Gastrocnemius medialis (tissue), 4 donors: ENCODE measurements around the gene HCFC2. TPM values are rescaled to one million over a fixed set of nuclear protein-coding genes. Genes with fewer than 3 reads are reported as not detected.

ENCODE experiments used
- ATAC-seq, 2 donors: fragments of 150-250 bp; one replicate each; pipeline ENCODE4 v1.9.1; 2016
- DNase-seq, 2 donors: peaks; one replicate each; pipeline ENCODE4 v3.0.0-alpha.2; 2019
- H3K27ac ChIP-seq, 4 donors: fragments of 200-600 bp; sonication (generic); 1 replicate in 1 of 4; 2 replicates in 3 of 4; pipeline ENCODE4 v1.5.1; 2016 to 2018; ENCODE audit warnings: mild to moderate bottlenecking in 2 of 4, moderate library complexity in 1 of 4
- H3K27me3 ChIP-seq, 3 donors: fragments of 200-600 bp; sonication (generic) in 2 of 3; 1 replicate in 1 of 3; 2 replicates in 2 of 3; pipeline versions ENCODE4 v1.5.1 to v1.6.0; 2016 to 2019; ENCODE audit warnings: mild to moderate bottlenecking in 1 of 3, moderate library complexity in 1 of 3
- H3K36me3 ChIP-seq, 2 donors: fragments of 200-600 bp; sonication (generic) in 1 of 2; one replicate each; pipeline ENCODE4 v1.5.1; 2017 to 2018
- H3K4me1 ChIP-seq, 2 donors: fragments of 200-600 bp; sonication (generic) in 1 of 2; one replicate each; pipeline ENCODE4 v1.5.1; 2016 to 2017; ENCODE audit warnings: mild to moderate bottlenecking in 2 of 2
- H3K4me3 ChIP-seq, 4 donors: fragments of 200-600 bp; sonication (generic) in 3 of 4; 1 replicate in 1 of 4; 2 replicates in 3 of 4; pipeline ENCODE4 v1.5.1; 2016 to 2019; ENCODE audit warnings: mild to moderate bottlenecking in 2 of 4
- H3K9me3 ChIP-seq, 3 donors: fragments of 200-600 bp; sonication (generic) in 2 of 3; 1 replicate in 1 of 3; 2 replicates in 2 of 3; pipeline ENCODE4 v1.5.1; 2016 to 2019
- CTCF ChIP-seq, 5 experiments: fragments of 450-650 bp in 3 of 5; fragments of 200-600 bp in 2 of 5; sonication (generic) in 2 of 5; IDR thresholded peaks in 4 of 5; conservative IDR thresholded peaks in 1 of 5; 1 replicate in 4 of 5; 2 replicates in 1 of 5; pipeline ENCODE4 v1.5.1; 2016 to 2019; ENCODE audit warnings: antibody characterized with exemption in 5 of 5, mild to moderate bottlenecking in 3 of 5, moderate library complexity in 3 of 5
- POLR2A ChIP-seq, 2 donors: fragments of 450-650 bp; IDR thresholded peaks; one replicate each; pipeline ENCODE4 v1.6.1; 2017; ENCODE audit warnings: antibody characterized with exemption in 2 of 2, mild to moderate bottlenecking in 2 of 2, moderate library complexity in 2 of 2
- in situ Hi-C, 4 donors: fragments of 200-750 bp; cut with MboI; loops; one replicate each; pipeline versions ENCODE4 v1.15.0 to v1.8.0; 2017; ENCODE audit warnings: low sequenced_read_pairs in 4 of 4
- intact Hi-C: fragments of 100-400 bp; cut with DNase I; formaldehyde crosslinking; loops from one replicate; pipeline ENCODE4 v1.15.1; 2023; ENCODE audit warnings: low total_unique reads
- total RNA-seq, 4 donors: library from RNA; depleted of rRNA; stranded (reverse); fragments of >200 nt; gene quantifications; one replicate each; pipeline versions ENCODE4 v1.1.0 to v1.2.3, GENCODE V29; 2016

The HCFC2 gene
- total RNA-seq, 4 donors from 2014 or later, result 19.4 to 27.7 (median 21.8) TPM

GRCh38 chr12:104152685-104153241 lies 88.4 kb downstream of the HCFC2 start:
- no peaks in the 10 kb centered on the region for H3K36me3 ChIP-seq
- H3K27ac ChIP-seq, result no peak overlapping the region
- H3K27me3 ChIP-seq, result no peaks in the 10 kb centered on the region
- H3K4me3 ChIP-seq, result no peak overlapping the region
- no peak for DNase-seq
- H3K4me1 ChIP-seq, result no peaks in the 10 kb centered on the region
- TF ChIP-seq CTCF (IDR thresholded peaks at IDR 0.05 in 4 of 5, conservative IDR thresholded peaks at IDR 0.05 in 1 of 5) (no peak), POLR2A (IDR thresholded peaks at IDR 0.05) (no peak)
- H3K9me3 ChIP-seq, result no peaks in the 10 kb centered on the region
- intact Hi-C loops, result no loop called here
- no peak for ATAC-seq
- in situ Hi-C loops, result no loop called here

GRCh38 chr12:104154286-104154685 lies 90.0 kb downstream of the HCFC2 start:
- no peaks in the 10 kb centered on the region for H3K4me1 ChIP-seq
- no peaks in the 10 kb centered on the region for H3K27me3 ChIP-seq
- ATAC-seq (no peak), DNase-seq (no peak)
- H3K9me3 ChIP-seq, result no peaks in the 10 kb centered on the region
- TF ChIP-seq POLR2A (IDR thresholded peaks at IDR 0.05) (no peak), CTCF (IDR thresholded peaks at IDR 0.05 in 4 of 5, conservative IDR thresholded peaks at IDR 0.05 in 1 of 5) (no peak)
- intact Hi-C loops, result no loop called here
- no peak overlapping the region for H3K4me3 ChIP-seq
- in situ Hi-C loops, result no loop called here
- no peaks in the 10 kb centered on the region for H3K36me3 ChIP-seq
- no peak overlapping the region for H3K27ac ChIP-seq

GRCh38 chr12:104154806-104155205 lies 90.5 kb downstream of the HCFC2 start:
- intact Hi-C loops (no loop called here), in situ Hi-C loops (no loop called here)
- Histone ChIP-seq H3K9me3 (no peaks in the 10 kb centered on the region), H3K27ac (no peak overlapping the region), H3K36me3 (no peaks in the 10 kb centered on the region), H3K27me3 (no peaks in the 10 kb centered on the region), H3K4me1 (no peaks in the 10 kb centered on the region), H3K4me3 (no peak overlapping the region)
- ATAC-seq (no peak), DNase-seq (no peak)
- TF ChIP-seq POLR2A (IDR thresholded peaks at IDR 0.05) (no peak), CTCF (IDR thresholded peaks at IDR 0.05 in 4 of 5, conservative IDR thresholded peaks at IDR 0.05 in 1 of 5) (no peak)

Other genes with a start within 250 kb of the HCFC2 start
- 10 to 100 TPM in 3 of 4 donors, 1 to 10 TPM in 1; 8.8 to 18.7 (median 13.9) TPM for gene NT5DC3, start 223.3 kb upstream of the HCFC2 start, total RNA-seq
- gene HSP90B1, start 134.1 kb upstream of the HCFC2 start, total RNA-seq, result 10 to 100 TPM; 60.3 to 94.8 (median 79.3) TPM
- gene TDG, start 98.7 kb upstream of the HCFC2 start, total RNA-seq, result 10 to 100 TPM in 2 of 4 donors, 1 to 10 TPM in 2; 5.1 to 17.5 (median 9.0) TPM
- 1 to 10 TPM in 2 of 4 donors, under 1 TPM in 2; 0.41 to 4.0 (median 1.1) TPM for gene GLT8D2, start 14.3 kb upstream of the HCFC2 start, total RNA-seq
- gene NFYB, start 73.7 kb downstream of the HCFC2 start, total RNA-seq, result 10 to 100 TPM; 16.5 to 35.1 (median 21.4) TPM
- 100 to 1,000 TPM in 3 of 4 donors, 10 to 100 TPM in 1; 96.6 to 139 (median 118) TPM for gene TXNRD1, start 151.2 kb downstream of the HCFC2 start, total RNA-seq
- gene EID3, start 239.2 kb downstream of the HCFC2 start, total RNA-seq, result 1 to 10 TPM in 2 of 4 donors, under 1 TPM in 2; 0.51 to 3.4 (median 1.00) TPM